H9 (cell line): ENCODE results near the gene LOC128125822.

ENCODE experiments used
- DNase-seq: peaks from one replicate; pipeline ENCODE4 v3.0.0-alpha.2; 2017
- H2AFZ ChIP-seq: one replicate; pipeline ENCODE4 v1.6.1; 2013; ENCODE audit warnings: mild to moderate bottlenecking, low read length, control low read depth, moderate library complexity
- H2AK5ac ChIP-seq: 2 replicates; pipeline ENCODE4 v1.6.1; 2013; ENCODE audit warnings: low read length, control low read depth, mixed read lengths; ENCODE audit not compliant: insufficient read length
- H2BK120ac ChIP-seq: one replicate; pipeline ENCODE4 v1.6.1; 2013; ENCODE audit warnings: low read depth, mild to moderate bottlenecking, low read length, control low read depth, inconsistent platforms; ENCODE audit not compliant: poor library complexity, severe bottlenecking
- H2BK12ac ChIP-seq: 2 replicates; pipeline ENCODE4 v1.6.1; 2013; ENCODE audit warnings: low read length, control low read depth, mixed read lengths, low read depth; ENCODE audit not compliant: insufficient read length
- H2BK15ac ChIP-seq: 2 replicates; pipeline ENCODE4 v1.6.1; 2013; ENCODE audit warnings: low read depth, low read length, control low read depth
- H2BK20ac ChIP-seq: one replicate; pipeline ENCODE4 v1.6.1; 2013; ENCODE audit warnings: low read depth, mild to moderate bottlenecking, low read length, control low read depth, inconsistent platforms; ENCODE audit not compliant: poor library complexity, severe bottlenecking
- H2BK5ac ChIP-seq: 2 replicates; pipeline ENCODE4 v1.6.1; 2013; ENCODE audit warnings: low read length, control low read depth, mixed read lengths; ENCODE audit not compliant: insufficient read length
- H3K14ac ChIP-seq: 2 replicates; pipeline ENCODE4 v1.6.1; 2013; ENCODE audit warnings: low read length, control low read depth; ENCODE audit not compliant: insufficient read depth
- H3K18ac ChIP-seq: 2 replicates; pipeline ENCODE4 v1.6.1; 2013; ENCODE audit warnings: low read depth, mild to moderate bottlenecking, mixed read lengths, low read length, control low read depth; ENCODE audit not compliant: insufficient read length
- H3K23ac ChIP-seq: 2 replicates; pipeline ENCODE4 v1.6.1; 2013; ENCODE audit warnings: low read length, control low read depth, mixed read lengths, low read depth; ENCODE audit not compliant: insufficient read length
- H3K23me2 ChIP-seq: 2 replicates; pipeline ENCODE4 v1.6.1; 2013; ENCODE audit warnings: low read depth, mild to moderate bottlenecking, mixed read lengths, low read length, control low read depth; ENCODE audit not compliant: insufficient read length, poor library complexity, severe bottlenecking
- H3K27ac ChIP-seq: 2 replicates; pipeline ENCODE4 v1.5.1; 2013; ENCODE audit warnings: low read length, control low read depth, mixed read lengths, low read depth; ENCODE audit not compliant: insufficient read length
- H3K27me3 ChIP-seq: 2 replicates; pipeline ENCODE4 v1.6.1; 2013; ENCODE audit warnings: low read length, control low read depth, inconsistent platforms; ENCODE audit not compliant: insufficient read depth
- H3K4ac ChIP-seq: 2 replicates; pipeline ENCODE4 v1.6.1; 2013; ENCODE audit warnings: low read depth, mild to moderate bottlenecking, control low read depth, inconsistent platforms, low read length, moderate library complexity
- H3K4me1 ChIP-seq: 2 replicates; pipeline ENCODE4 v1.6.1; 2013; ENCODE audit warnings: low read length, control low read depth, inconsistent platforms; ENCODE audit not compliant: insufficient read depth
- H3K4me2 ChIP-seq: 2 replicates; pipeline ENCODE4 v1.6.1; 2013; ENCODE audit warnings: low read length, control low read depth, mixed read lengths; ENCODE audit not compliant: insufficient read length, insufficient read depth
- H3K56ac ChIP-seq: 2 replicates; pipeline ENCODE4 v1.6.1; 2013; ENCODE audit warnings: low read depth, mild to moderate bottlenecking, mixed read lengths, low read length, control low read depth; ENCODE audit not compliant: insufficient read length
- H3K79me1 ChIP-seq: 2 replicates; pipeline ENCODE4 v1.6.1; 2013; ENCODE audit warnings: low read depth, mild to moderate bottlenecking, moderate library complexity, low read length, control low read depth, inconsistent platforms; ENCODE audit not compliant: insufficient read depth, poor library complexity, severe bottlenecking
- H3K79me2 ChIP-seq: 2 replicates; pipeline ENCODE4 v1.6.1; 2013; ENCODE audit warnings: low read length, control low read depth, inconsistent platforms; ENCODE audit not compliant: insufficient read depth
- H3K9ac ChIP-seq: 2 replicates; pipeline ENCODE4 v1.6.1; 2013; ENCODE audit warnings: low read length, control low read depth, mixed read lengths; ENCODE audit not compliant: insufficient read length; ENCODE audit errors: extremely low read depth
- H3K9me3 ChIP-seq: one replicate; pipeline ENCODE4 v1.6.1; 2013; ENCODE audit warnings: low read depth, low read length, inconsistent platforms; ENCODE audit not compliant: control insufficient read depth
- H3T11ph ChIP-seq: one replicate; pipeline ENCODE4 v1.6.1; 2013; ENCODE audit warnings: mild to moderate bottlenecking, low read length, control low read depth, inconsistent platforms
- H4K20me1 ChIP-seq: one replicate; pipeline ENCODE4 v1.6.1; 2013; ENCODE audit not compliant: control insufficient read depth, insufficient read length, insufficient read depth
- H4K5ac ChIP-seq: 2 replicates; pipeline ENCODE4 v1.6.1; 2013; ENCODE audit warnings: low read depth, mild to moderate bottlenecking, mixed read lengths, low read length, control low read depth; ENCODE audit not compliant: insufficient read length
- H4K8ac ChIP-seq: replicated peaks from 2 replicates; pipeline ENCODE4 v1.6.1; 2013; ENCODE audit warnings: low read length, control low read depth, mixed read lengths, low read depth; ENCODE audit not compliant: insufficient read length
- H4K91ac ChIP-seq: 2 replicates; pipeline ENCODE4 v1.6.1; 2013; ENCODE audit warnings: low read depth, mild to moderate bottlenecking, moderate library complexity, mixed read lengths, low read length, control low read depth; ENCODE audit not compliant: insufficient read length
- H3K27ac Mint-ChIP-seq, 3 experiments: 2 replicates in 2 of 3; 3 replicates in 1 of 3; pipeline ENCODE4 v1.8.0; 2020 to 2021; ENCODE audit warnings: mixed read lengths in 3 of 3, mild to moderate bottlenecking in 1 of 3, moderate library complexity in 1 of 3
- H3K27me3 Mint-ChIP-seq: 2 replicates; pipeline ENCODE4 v1.8.0; 2021; ENCODE audit warnings: low read depth, mild to moderate bottlenecking, moderate library complexity, mixed read lengths
- H3K36me3 Mint-ChIP-seq, 3 experiments: 2 replicates in 2 of 3; 3 replicates in 1 of 3; pipeline ENCODE4 v1.8.0; 2020 to 2021; ENCODE audit warnings: low read depth in 3 of 3, mixed read lengths in 3 of 3; ENCODE audit not compliant: insufficient read depth in 1 of 3
- H3K4me1 Mint-ChIP-seq, 2 experiments: 2 replicates each; pipeline ENCODE4 v1.8.0; 2020; ENCODE audit warnings: mixed read lengths in 2 of 2
- H3K4me3 Mint-ChIP-seq, 2 experiments: 2 replicates in 1 of 2; 3 replicates in 1 of 2; pipeline ENCODE4 v1.8.0; 2020 to 2021; ENCODE audit warnings: mild to moderate bottlenecking in 2 of 2, mixed read lengths in 2 of 2, moderate library complexity in 1 of 2
- H3K9me3 Mint-ChIP-seq, 2 experiments: 2 replicates in 1 of 2; 3 replicates in 1 of 2; pipeline ENCODE4 v1.8.0; 2020; ENCODE audit warnings: mild to moderate bottlenecking in 2 of 2, mixed read lengths in 2 of 2, moderate library complexity in 1 of 2
- CTCF ChIP-seq: fragments of 200-600 bp; sonication (generic); conservative IDR thresholded peaks from 3 replicates; pipeline ENCODE4 v1.8.0; 2021; ENCODE audit warnings: antibody characterized with exemption, mild to moderate bottlenecking
- WGBS: extraction: QIAGEN DNeasy Blood & Tissue Kit; methylation state at CpG from one replicate; pipeline ENCODE4 v1.1.7; 2013; ENCODE audit warnings: missing lambda C conversion rate, low lambda C conversion rate, mixed read lengths; ENCODE audit not compliant: insufficient read length; ENCODE audit errors: extremely low coverage; 5-methylcytosine and 5-hydroxymethylcytosine counted together

Gene LOC128125822

DNA sequence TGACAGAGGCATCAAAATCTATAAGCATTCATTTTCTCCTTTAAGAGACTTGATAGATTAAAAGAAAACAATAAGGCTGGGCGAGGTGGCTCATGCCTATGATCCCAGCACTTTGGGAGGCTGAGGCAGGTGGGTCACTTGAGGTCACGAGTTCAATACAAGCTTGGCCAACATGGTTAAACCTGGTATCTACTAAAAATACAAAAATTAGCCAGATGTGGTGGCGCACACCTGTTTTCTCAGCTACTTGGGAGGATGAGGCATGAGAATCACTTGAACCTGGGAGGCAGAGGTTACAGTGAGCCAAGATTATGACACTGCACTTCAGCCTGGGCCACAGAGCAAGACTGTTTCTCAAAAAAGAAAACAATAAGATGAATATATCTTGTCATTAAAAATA, 39.3 kb upstream of the LOC128125822 start:
- H2BK12ac ChIP-seq: no peak overlapping the region
- no peak overlapping the region for H4K91ac ChIP-seq
- no peaks in the 10 kb centered on the region for H3K9me3 ChIP-seq
- no peak overlapping the region for H2BK120ac ChIP-seq
- no peak overlapping the region for H3K9ac ChIP-seq
- H3K23ac ChIP-seq: no peak overlapping the region
- no peak overlapping the region for H2BK20ac ChIP-seq
- no peaks in the 10 kb centered on the region for H3K23me2 ChIP-seq
- no peak for DNase-seq
- Mint-ChIP-seq H3K27me3 (peaks cover 8% of the 10 kb centered on the region), H3K36me3 (no peaks in the 10 kb centered on the region), H3K9me3 (no peaks in the 10 kb centered on the region), H3K4me1 (no peaks in the 10 kb centered on the region), H3K27ac (no peak overlapping the region), H3K4me3 (no peak overlapping the region)
- no peak overlapping the region for H4K5ac ChIP-seq
- no peak overlapping the region for H3K4me2 ChIP-seq
- no peak overlapping the region for H3K18ac ChIP-seq
- no peak overlapping the region for H2BK5ac ChIP-seq
- WGBS: no CpG with 5 or more reads among the region's 3 CpGs
- H3K79me2 ChIP-seq: no peaks in the 10 kb centered on the region
- no peak overlapping the region for H2AK5ac ChIP-seq
- no peaks in the 10 kb centered on the region for H3K4me1 ChIP-seq
- no peak overlapping the region for H3K4ac ChIP-seq
- no peak overlapping the region for H3K14ac ChIP-seq
- no peak overlapping the region for H3K27ac ChIP-seq
- no peak for TF ChIP-seq CTCF
- H4K20me1 ChIP-seq: no peaks in the 10 kb centered on the region
- H4K8ac ChIP-seq: no peak overlapping the region
- no peak overlapping the region for H2BK15ac ChIP-seq
- H3T11ph ChIP-seq: no peak overlapping the region
- no peak overlapping the region for H2AFZ ChIP-seq
- H3K56ac ChIP-seq: no peak overlapping the region
- H3K79me1 ChIP-seq: no peaks in the 10 kb centered on the region
- H3K27me3 ChIP-seq: no peaks in the 10 kb centered on the region
